ENCODE data around the gene BNC2. TPM values are rescaled to one million over a fixed set of nuclear protein-coding genes. Genes with fewer than 3 reads are reported as not detected.

Gene BNC2
- total RNA-seq, 1 experiment from 2014 or later: 2.9 TPM

DNA sequence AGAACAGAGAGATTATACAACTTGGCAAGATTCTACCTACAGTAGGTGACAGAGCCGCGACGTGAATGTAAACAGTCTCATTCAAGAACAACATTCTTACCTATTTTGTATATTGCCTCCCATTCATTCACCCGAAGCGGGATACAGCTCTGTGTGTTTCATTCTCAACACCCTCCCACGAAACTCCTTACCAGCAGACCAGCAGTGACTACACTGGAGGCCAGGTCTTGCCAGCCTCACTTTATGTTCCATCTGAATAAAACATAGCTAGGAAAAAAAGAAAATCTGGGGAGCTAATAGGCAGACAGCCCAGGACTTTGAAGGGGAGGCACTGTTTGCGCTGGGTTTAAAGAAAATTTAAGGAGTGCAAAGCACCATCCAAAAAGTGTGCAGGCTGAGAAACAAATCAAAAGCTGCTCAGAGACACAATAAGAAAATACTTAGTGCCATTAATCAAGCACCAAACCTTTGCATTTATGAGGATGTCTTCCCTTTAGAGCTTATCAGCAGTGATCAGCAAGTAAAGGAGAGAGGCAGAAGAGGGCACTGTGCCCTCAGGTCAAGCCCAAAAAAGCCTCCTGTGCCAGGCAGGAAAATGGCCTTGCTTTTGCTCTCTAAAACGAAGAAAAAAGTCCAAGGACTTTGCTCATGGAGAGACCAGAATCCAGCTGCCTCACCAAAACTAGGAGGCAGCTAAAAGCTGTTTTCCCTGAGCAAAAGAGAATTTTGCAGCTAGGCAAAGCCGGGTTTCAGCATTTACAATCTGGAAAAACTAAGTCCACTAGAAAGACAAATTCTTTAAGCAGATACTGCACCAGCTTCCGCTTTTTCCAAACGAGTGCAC, 295.1 kb downstream of the BNC2 start:
- peaks cover 7% of the 10 kb centered on the region; the same call in 1 of the 2 replicates for H3K4me1 ChIP-seq (replicated peaks; ENCODE audit: insufficient read depth)
- no peaks in the 10 kb centered on the region; the same call in 1 of the 2 replicates for H3K9me2 ChIP-seq (ENCODE audit: insufficient read depth)
- no peaks in the 10 kb centered on the region for H3K79me2 ChIP-seq (ENCODE audit: low read depth)
- H3K4me3 ChIP-seq: no peak overlapping the region
- DNase-seq: no peak
- no peaks in the 10 kb centered on the region for H3K36me3 ChIP-seq (ENCODE audit: low read depth)
- H3K9me3 ChIP-seq (ENCODE audit: insufficient read depth, low read depth): no peaks in the 10 kb centered on the region
- intact Hi-C loops (cut with micrococcal nuclease; ENCODE audit: unreplicated experiment): no loop called here
- no peaks in the 10 kb centered on the region for H4K20me1 ChIP-seq (ENCODE audit: insufficient read depth)
- no peak for TF ChIP-seq EZH2 (IDR thresholded peaks at IDR 0.05; ENCODE audit: low read depth)
- TF ChIP-seq, protein P1, sequence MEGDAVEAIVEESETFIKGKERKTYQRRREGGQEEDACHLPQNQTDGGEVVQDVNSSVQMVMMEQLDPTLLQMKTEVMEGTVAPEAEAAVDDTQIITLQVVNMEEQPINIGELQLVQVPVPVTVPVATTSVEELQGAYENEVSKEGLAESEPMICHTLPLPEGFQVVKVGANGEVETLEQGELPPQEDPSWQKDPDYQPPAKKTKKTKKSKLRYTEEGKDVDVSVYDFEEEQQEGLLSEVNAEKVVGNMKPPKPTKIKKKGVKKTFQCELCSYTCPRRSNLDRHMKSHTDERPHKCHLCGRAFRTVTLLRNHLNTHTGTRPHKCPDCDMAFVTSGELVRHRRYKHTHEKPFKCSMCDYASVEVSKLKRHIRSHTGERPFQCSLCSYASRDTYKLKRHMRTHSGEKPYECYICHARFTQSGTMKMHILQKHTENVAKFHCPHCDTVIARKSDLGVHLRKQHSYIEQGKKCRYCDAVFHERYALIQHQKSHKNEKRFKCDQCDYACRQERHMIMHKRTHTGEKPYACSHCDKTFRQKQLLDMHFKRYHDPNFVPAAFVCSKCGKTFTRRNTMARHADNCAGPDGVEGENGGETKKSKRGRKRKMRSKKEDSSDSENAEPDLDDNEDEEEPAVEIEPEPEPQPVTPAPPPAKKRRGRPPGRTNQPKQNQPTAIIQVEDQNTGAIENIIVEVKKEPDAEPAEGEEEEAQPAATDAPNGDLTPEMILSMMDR (conservative IDR thresholded peaks at IDR 0.05): no peak
- no peaks in the 10 kb centered on the region for H3K27me3 ChIP-seq (ENCODE audit: insufficient read depth, low read depth)
- H3F3A ChIP-seq (ENCODE audit: insufficient read depth, low read depth): no peaks in the 10 kb centered on the region
- ChIA-PET CTCF (interaction anchor here (0.6 kb wide), 1 partner anchor 1005 kb away, joined by 3 read pairs; no protein-coding TSS in a partner anchor), POLR2A (ENCODE audit: unreplicated experiment) (no interaction called here)
- H2AFZ ChIP-seq: no peak overlapping the region
- no peak overlapping the region for H3K4me2 ChIP-seq
- no TSS peak for BruUV-seq (replicated peaks)
- H3K27ac ChIP-seq: no peak overlapping the region

DNA sequence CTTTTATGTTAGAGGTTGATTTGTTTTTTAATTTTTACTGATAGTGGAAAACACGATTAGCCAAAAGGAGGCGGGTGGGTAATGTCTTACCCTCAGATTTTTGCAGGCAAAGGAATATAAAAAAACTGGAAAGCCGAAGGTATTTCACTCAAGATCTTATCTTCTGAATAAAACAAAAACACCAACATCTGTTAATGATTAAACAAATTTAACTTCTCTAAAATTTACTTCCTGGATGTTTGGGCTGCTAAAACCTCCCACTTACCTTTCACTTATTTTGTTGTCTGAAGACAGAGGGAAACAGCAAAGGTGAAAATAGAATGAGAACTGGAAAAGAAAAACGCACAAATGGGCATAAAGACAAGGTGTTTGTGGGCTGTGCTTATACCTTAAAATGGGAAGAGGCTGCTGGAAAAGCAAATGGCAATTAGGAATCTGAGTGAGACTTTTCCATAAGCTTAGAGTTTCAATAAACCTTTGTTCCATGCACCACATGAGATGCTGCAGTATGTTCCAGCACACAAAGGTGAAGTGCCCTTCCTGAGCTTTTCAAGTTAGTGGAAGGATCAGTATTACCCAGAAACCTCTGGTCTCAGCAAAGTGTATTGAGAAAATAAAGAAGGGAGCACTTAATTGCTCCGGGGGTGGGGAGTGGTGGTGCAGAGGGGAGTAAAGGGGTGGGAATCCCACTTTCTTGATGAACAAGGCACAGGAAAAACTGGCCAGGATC, 298.3 kb downstream of the BNC2 start:
- H3F3A ChIP-seq (ENCODE audit: insufficient read depth, low read depth): no peaks in the 10 kb centered on the region
- peaks cover 7% of the 10 kb centered on the region; the same call in 1 of the 2 replicates for H3K4me1 ChIP-seq (replicated peaks; ENCODE audit: insufficient read depth)
- H4K20me1 ChIP-seq (ENCODE audit: insufficient read depth): no peaks in the 10 kb centered on the region
- H3K36me3 ChIP-seq (ENCODE audit: low read depth): no peaks in the 10 kb centered on the region
- intact Hi-C loops (cut with micrococcal nuclease; ENCODE audit: unreplicated experiment): no loop called here
- no peaks in the 10 kb centered on the region for H3K27me3 ChIP-seq (ENCODE audit: insufficient read depth, low read depth)
- DNase-seq: no peak
- no peaks in the 10 kb centered on the region for H3K79me2 ChIP-seq (ENCODE audit: low read depth)
- no peak overlapping the region for H2AFZ ChIP-seq
- no peak overlapping the region for H3K4me3 ChIP-seq
- no peaks in the 10 kb centered on the region; the same call in 1 of the 2 replicates for H3K9me2 ChIP-seq (ENCODE audit: insufficient read depth)
- no TSS peak for BruUV-seq (replicated peaks)
- no peak for TF ChIP-seq EZH2 (IDR thresholded peaks at IDR 0.05; ENCODE audit: low read depth)
- TF ChIP-seq, protein P1 (conservative IDR thresholded peaks at IDR 0.05): no peak
- H3K4me2 ChIP-seq: 0 out of 2 replicates have a peak overlapping the region, but pooled peaks have one; percentile 6
- ChIA-PET CTCF (interaction anchor here (0.7 kb wide), 1 partner anchor 224 kb away, joined by 3 read pairs; no protein-coding TSS in a partner anchor), POLR2A (ENCODE audit: unreplicated experiment) (no interaction called here)
- no peak overlapping the region for H3K27ac ChIP-seq
- no peaks in the 10 kb centered on the region for H3K9me3 ChIP-seq (ENCODE audit: insufficient read depth, low read depth)

- no peaks in the 10 kb centered on the region for H4K20me1 ChIP-seq (ENCODE audit: insufficient read depth)
- H3K4me2 ChIP-seq: no peak overlapping the region
- no peaks in the 10 kb centered on the region for H3F3A ChIP-seq (ENCODE audit: insufficient read depth, low read depth)
- H3K4me1 ChIP-seq (replicated peaks; ENCODE audit: insufficient read depth): peaks cover 7% of the 10 kb centered on the region; the same call in 1 of the 2 replicates
- ChIA-PET CTCF (no interaction called here), POLR2A (ENCODE audit: unreplicated experiment) (interaction anchor here (0.6 kb wide), 1 partner anchor 235 kb away, joined by 8 read pairs; no protein-coding TSS in a partner anchor)
- no peak overlapping the region for H3K4me3 ChIP-seq
- no peak for TF ChIP-seq EZH2 (IDR thresholded peaks at IDR 0.05; ENCODE audit: low read depth)
- TF ChIP-seq, protein P1 (conservative IDR thresholded peaks at IDR 0.05): no peak
- H3K9me3 ChIP-seq (ENCODE audit: insufficient read depth, low read depth): no peaks in the 10 kb centered on the region
- H3K27me3 ChIP-seq (ENCODE audit: insufficient read depth, low read depth): no peaks in the 10 kb centered on the region
- H2AFZ ChIP-seq: no peak overlapping the region
- BruUV-seq (replicated peaks): no TSS peak
- H3K79me2 ChIP-seq (ENCODE audit: low read depth): no peaks in the 10 kb centered on the region
- DNase-seq: no peak
- no peaks in the 10 kb centered on the region; the same call in 1 of the 2 replicates for H3K9me2 ChIP-seq (ENCODE audit: insufficient read depth)
- intact Hi-C loops (cut with micrococcal nuclease; ENCODE audit: unreplicated experiment): no loop called here
- H3K27ac ChIP-seq: no peak overlapping the region
- H3K36me3 ChIP-seq (ENCODE audit: low read depth): no peaks in the 10 kb centered on the region
Measured at GRCh38 chr9:16571127-16571802, 299.2 kb downstream of the BNC2 start.

All from PC-9 (cell line).